ENCODE measurements around the gene CASS4.
"Not testable (repeated sequence)": the region's sequence is repeated elsewhere in the genome, so short reads cannot be mapped to it uniquely, and the experiment has no call there.

Gene CASS4

GRCh38 chr20:56411759-56412472 is at the start of gene CASS4:
CASS4 (plus strand) TSS chr20:56412260; CDS start chr20:56412459, 199 bp downstream.
- no peak for DNase-seq

GRCh38 chr20:56362833-56363413 is 49.1 kb upstream of the CASS4 start:
- no peak for DNase-seq

- no peak for DNase-seq
Observed at GRCh38 chr20:56363491-56363890, 48.6 kb upstream of the CASS4 start.

- DNase-seq = no peak
Observed at GRCh38 chr20:56368351-56369134, 43.5 kb upstream of the CASS4 start.

- DNase-seq = no peak
Observed at GRCh38 chr20:56369179-56369578, 42.9 kb upstream of the CASS4 start.

- no peak for DNase-seq
Observed at GRCh38 chr20:56371977-56372376, 40.1 kb upstream of the CASS4 start.

- DNase-seq = no peak
Observed at GRCh38 chr20:56372850-56373249, 39.2 kb upstream of the CASS4 start.

GRCh38 chr20:56373942-56374341 is 38.1 kb upstream of the CASS4 start:
- DNase-seq = no peak

GRCh38 chr20:56376331-56376730 is 35.7 kb upstream of the CASS4 start:
- no peak for DNase-seq

GRCh38 chr20:56378386-56378785 is 33.7 kb upstream of the CASS4 start:
- no peak for DNase-seq

GRCh38 chr20:56380375-56380774 is 31.7 kb upstream of the CASS4 start:
- DNase-seq = no peak

GRCh38 chr20:56381501-56381900 is 30.6 kb upstream of the CASS4 start:
- DNase-seq = no peak

- no peak for DNase-seq
Observed at GRCh38 chr20:56382696-56383095, 29.4 kb upstream of the CASS4 start.

GRCh38 chr20:56383334-56383733 is 28.7 kb upstream of the CASS4 start:
- no peak for DNase-seq

GRCh38 chr20:56385130-56385529 is 26.9 kb upstream of the CASS4 start:
- DNase-seq = no peak

GRCh38 chr20:56386219-56386618 is 25.8 kb upstream of the CASS4 start:
- no peak for DNase-seq

GRCh38 chr20:56388882-56389281 is 23.2 kb upstream of the CASS4 start:
- DNase-seq = no peak

- no peak for DNase-seq
Observed at GRCh38 chr20:56389807-56390206, 22.3 kb upstream of the CASS4 start.

- DNase-seq = not testable (repeated sequence)
Observed at GRCh38 chr20:56390396-56390795, 21.7 kb upstream of the CASS4 start.

- no peak for DNase-seq
Observed at GRCh38 chr20:56391037-56391436, 21.0 kb upstream of the CASS4 start.

- DNase-seq = no peak
Observed at GRCh38 chr20:56391596-56392131, 20.4 kb upstream of the CASS4 start.

- DNase-seq = peak; percentile 99
Observed at GRCh38 chr20:56392132-56392880, 19.8 kb upstream of the CASS4 start, which contains the start of the genes AURKA and CSTF1. AURKA (minus strand) TSS chr20:56392215; CDS start chr20:56388197, 4,018 bp downstream. CSTF1 (plus strand) TSS chr20:56392645; CDS start chr20:56395553, 2,908 bp downstream.
